Stimulated activated CD4-positive, alpha-beta T cell treated with anti-CD3 and anti-CD28 coated beads, Interleukin-4, amount 100 ng/mL, for 24 hours (primary cell): Measurements from ENCODE around the gene DCAF6.
"Not testable (repeated sequence)": the region's sequence is repeated elsewhere in the genome, so short reads cannot be mapped to it uniquely, and the experiment has no call there.

Source experiments
- DNase-seq: peaks from one replicate; pipeline ENCODE4 v3.0.0-alpha.2; 2020

Gene DCAF6

DNA sequence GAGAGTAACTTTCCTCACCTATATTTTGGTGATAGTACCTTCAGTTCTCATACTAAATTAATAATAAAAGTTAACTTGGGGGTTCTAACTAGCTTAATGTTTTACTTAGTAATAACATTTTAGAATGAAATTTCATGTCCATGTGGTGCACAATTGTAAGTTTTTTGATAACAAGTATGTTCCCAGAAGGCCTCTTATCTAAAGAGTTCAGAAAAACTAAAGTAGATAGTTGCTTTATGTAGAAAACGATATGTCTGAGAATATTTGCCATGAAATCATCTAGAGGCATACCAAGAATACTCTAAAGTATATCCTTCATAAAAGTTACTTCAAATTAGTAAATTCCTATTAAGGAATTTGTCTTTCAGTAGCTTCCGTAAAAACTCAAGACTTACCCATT lies 12.4 kb upstream of the DCAF6 start:
- no peak for DNase-seq

DNA sequence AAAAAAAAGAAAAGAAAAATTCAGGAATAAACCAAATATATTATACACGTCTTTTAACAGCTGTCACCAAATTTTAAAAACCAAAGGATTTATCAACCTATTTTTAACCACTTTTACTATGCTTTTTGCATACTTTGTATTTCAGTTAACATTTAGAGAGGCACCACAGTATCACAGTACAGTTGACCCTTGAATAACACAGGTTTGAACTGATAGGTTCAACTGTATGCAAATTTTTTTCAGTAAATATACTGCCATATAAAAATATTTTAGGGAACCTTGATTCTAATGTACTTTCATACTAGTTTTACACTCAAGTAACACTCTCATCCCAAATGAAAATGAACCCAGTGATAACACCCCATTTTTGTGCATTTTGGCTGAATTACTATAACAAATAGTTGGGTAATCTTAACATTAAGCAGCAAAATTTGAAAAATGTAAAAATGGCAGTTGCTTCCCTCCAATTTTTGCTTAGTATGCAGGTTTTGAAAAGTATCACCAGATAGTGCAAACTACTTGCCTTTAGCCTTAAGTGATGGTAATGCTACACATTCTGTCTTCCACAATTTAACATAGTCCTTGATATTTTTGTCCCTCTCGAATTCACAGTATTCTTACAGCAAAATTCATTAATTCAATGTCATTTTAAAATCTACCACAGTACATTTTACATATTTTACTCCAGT lies 11.8 kb upstream of the DCAF6 start:
- DNase-seq = no peak

DNA sequence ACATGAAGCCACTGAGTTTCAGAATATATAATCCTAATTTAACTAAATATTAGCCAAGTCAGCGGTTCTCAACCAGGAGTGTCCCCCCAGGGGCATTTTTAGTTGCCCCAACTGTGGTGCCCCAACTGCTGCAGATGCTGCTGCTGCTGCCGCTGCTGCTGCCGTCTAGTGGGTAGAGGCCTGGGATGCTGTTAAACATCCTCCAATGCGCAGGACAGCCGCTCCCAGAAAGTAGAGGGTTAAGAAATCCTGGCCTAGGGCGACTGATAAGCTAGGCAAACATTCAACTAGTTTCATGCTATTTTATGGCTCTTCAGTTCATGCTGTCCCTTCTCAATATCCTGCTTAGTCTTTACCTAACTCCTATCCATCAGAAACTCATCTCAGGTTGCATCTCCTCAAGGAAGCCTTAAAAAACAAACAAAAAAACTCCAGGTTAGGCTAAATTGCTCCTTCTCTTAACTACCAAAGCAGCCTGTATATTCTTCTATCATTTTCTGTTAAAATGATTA lies 9.9 kb upstream of the DCAF6 start:
- no peak for DNase-seq

DNA sequence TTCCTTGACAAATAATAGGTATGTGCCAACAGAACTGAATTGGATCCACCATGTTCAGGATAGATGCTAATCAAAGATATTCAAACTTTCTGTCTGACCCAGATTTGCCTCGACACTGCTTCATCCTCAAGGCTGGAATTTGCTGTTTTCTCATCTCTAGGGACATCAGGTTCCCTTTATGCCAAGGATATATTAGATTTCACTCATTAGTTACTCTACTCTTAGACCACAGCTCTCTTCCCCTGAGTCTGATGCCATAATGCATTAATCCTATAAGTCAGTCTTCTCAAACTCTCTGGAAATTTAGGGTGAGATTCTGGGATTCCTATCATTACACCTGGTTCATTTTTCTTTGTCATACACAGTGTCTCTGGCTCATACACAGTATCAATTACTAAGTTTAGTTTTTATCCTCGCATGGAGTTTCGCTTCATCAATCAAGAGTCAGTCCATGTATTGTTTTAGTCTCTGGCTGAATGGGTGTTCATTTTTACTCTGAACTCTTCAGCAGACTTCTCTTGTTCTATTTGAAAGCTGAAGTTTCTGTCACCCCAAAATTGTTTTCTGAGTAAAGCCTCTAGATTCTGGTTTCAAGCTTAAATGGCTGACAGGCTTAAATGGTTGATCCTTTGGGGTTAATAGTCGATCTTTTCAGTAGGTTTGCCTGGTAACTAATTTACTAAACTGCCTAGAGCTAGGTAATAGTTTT lies 9.3 kb upstream of the DCAF6 start:
- no peak for DNase-seq

- no peak for DNase-seq
These were observed 8.0 kb upstream of the DCAF6 start for GRCh38 chr1:167928457-167928852.

DNA sequence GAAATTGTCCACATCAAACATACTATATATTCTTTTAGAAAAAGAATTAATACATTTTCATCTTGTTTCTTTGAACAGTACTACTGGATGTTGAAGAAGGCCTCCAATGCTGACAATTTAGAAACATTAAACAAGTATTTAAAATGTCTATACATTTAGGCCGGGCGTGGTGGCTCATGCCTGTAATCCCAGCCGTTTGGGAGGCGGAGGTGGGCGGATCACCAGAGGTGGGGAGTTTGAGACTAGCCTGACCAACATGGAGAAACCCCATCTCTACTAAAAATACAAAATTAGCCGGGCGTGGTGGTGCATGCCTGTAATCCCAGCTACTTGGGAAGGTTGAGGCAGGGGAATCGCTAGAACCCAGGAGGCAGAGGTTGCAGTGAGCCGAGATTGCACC lies 7.6 kb upstream of the DCAF6 start:
- not testable (repeated sequence) for DNase-seq

DNA sequence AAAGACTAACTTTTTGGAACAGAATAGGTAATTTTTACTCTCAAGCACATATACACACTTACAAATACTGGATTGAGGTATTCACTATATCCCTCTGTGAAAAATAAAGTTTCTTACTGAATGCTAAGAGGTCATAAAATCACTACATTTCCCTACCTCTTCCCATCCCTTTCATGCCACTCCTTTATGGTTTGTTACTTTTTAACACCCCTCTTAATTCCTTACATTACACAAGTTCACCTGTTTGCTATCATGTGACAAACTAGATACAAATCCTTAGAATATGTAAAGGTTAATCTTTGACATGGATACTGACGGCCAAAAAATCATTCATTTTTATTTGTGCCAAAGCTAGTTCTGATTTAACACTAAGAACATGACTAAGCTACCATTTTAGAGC lies 6.8 kb upstream of the DCAF6 start:
- DNase-seq = no peak

DNA sequence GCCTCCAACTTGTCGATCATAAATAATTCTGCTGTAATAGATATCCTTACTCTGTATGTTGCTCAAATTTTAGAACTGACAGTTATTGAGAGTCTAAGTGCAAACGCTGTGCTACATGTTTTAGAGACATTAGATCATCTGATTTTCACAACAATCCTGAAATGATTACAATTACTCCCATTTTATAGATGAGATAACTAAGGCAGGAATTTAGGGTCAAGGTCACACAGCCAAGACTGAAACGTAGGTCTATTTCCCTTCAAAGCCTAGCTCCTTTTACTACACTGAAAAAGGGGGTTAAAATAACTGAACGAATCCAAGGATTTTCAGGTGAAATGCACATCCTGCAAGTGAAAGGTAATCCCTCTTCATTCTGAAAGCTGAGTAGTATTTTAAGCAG lies 2.7 kb upstream of the DCAF6 start:
- no peak for DNase-seq

GRCh38 chr1:167934426-167935215 lies 1.9 kb upstream of the DCAF6 start:
- no peak for DNase-seq

DNA sequence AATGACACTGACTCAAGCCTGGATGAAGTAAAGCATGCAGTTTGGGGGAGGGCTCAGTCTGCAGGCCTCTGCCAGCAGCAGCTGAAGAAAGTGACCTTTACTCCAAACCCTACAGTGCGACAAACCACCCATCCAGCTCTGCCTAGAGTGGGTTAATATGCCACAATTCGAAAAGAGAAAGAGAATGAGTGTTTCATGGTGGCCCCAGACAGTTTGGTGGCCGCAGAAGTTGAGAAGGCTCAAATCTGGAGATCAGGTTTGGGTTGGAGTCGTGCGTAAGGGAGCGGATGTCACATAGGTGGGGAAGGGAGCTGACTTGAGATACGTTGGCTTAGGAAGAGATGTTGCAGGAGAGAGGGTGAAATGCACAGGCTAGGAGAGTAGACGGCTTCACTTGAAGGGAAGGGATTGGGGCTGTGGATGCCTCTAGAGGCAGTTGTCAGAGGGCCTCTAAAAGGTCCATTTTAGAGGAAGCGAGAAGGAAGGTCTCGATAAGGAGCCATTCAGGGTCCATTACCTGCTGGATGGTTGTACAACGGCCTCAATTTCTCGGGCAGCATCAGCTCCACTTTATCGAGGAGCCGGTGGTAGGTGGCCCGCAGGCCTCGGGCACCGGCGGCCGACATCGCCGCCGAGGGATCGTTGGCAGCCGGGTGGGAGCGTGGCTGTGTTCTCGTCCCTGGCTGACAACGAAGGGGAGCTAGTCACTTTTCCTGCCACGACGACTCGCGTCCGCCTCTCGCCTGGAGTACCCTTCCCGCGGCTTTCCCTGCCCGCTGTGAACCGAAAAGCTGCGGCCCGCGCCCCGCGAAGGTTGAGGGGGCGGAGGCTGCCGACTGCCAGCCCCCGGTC lies 1.0 kb upstream of the DCAF6 start:
- peak; percentile 36 for DNase-seq

GRCh38 chr1:167936930-167937708 lies 636 bp downstream of the DCAF6 start, which contains the start of gene MPC2:
Gene MPC2 (minus strand): TSS chr1:167937072. CDS start chr1:167935841, 1,231 bp downstream.
- DNase-seq = peak; percentile 63

DNA sequence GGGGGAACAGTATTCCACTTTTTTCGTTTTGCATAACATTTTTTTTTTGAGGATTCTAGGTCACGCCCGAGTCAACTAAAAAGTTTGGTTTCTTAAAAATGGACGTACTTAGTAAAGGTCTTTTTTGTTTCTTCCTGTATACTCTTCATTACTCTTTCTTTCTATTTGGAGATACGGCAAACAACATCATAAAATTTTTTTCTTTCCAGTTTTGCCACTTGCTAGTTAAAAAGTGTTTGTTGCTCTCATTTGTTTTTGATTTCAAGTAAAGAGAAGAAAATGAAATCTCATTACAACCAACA lies 1.2 kb downstream of the DCAF6 start:
- DNase-seq = no peak

DNA sequence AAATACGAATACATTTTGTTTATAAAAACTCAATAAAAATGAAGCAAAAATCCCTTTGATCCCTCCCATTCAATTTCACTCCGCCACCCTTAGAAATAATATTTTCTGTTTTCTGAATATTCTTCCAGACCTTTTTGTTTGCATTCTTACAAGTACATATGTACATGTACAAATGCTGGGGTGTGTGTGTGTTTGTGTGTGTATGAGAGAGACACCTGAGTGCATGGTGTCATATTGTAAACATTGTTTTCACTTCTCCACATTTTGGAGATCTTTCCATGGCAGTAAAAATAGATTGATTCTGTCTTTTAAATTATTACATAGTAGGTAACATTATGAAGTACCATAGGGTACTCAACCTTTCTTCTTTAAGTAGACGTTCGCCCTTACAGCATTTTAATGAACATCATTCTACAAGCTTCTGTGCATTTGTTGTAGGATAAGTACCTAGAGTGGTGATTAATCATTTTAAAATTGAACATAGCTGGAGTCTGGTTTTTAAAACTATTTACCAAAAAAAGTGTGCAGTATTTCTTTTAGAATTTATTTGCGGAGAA lies 1.7 kb downstream of the DCAF6 start:
- DNase-seq = no peak

- no peak for DNase-seq
These were observed 3.8 kb downstream of the DCAF6 start for GRCh38 chr1:167940264-167940663.

DNA sequence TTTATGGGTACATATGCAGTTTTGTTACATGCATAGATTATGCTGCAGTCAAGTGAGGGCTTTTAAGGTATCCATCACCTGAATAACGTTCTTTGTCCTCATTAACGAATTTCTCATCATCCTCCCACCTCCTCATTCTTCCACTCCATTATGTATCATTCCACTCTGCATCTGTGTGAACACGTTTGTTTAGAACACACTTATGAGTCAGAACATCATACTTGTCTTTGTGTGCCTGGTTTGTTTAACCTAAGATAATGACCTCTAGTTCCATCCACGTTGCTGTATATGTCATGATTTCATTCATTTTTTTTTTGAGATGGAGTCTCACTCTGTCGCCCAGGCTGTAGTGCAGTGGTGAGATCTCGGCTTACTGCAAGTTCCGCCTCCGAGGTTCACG lies 7.1 kb downstream of the DCAF6 start:
- DNase-seq = no peak

- DNase-seq = no peak
These were observed 11.2 kb downstream of the DCAF6 start for GRCh38 chr1:167947733-167948132.

DNA sequence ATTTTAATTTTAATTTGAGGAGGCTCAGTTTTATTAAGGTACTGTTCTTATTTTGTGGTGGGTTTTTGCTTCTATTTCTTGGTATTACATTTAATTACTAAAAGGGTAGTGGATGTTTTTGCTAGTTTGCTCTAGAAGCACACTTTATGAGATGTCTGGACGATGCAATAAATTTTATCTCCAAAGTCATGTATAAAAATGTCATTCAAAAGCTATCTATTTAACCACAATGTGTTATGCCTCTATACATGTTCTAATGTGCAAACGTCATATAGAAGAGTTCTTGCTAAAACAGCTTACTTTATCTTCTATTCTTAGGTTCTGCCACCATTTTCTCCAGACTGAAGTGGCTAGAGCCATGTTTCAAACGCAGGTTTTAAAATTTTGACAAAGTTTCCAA lies 13.3 kb downstream of the DCAF6 start:
- DNase-seq = no peak

DNA sequence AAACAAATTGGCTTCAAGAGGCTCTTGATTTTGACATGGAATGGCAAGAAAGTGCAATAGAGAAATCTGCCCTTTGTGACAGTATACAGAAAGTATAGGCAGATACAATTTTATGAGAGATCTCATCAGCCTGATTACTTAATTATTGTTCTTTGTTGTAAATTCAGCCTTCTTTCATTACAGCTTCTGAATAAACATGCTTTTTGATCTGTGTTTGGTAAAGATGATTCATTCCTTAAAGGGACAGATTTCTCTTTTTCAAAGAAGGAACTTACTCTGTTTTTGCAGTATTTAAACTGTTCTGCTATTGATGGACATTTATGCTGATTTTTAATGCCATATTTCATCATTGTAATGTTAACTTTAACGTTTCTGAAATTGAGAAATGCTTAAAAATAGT lies 14.1 kb downstream of the DCAF6 start:
- DNase-seq = no peak

DNA sequence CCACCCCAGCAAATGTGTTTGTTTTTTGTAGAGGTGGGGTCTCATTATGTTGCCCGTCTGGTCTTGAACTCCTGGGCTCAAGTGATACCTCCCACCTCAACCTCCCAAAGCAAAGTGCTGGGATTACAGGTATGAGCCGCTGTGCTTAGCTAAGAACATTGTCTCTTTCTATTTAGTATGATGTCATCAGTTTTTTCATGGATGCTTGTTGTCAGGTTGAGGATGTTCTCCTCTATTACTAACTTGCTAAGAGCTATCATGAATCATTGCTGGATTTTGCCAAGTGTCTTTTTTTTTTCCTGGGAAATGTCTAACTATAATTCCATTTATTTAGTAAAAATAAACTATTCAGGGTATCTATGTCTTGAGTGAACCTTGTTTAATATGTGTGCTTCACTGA lies 19.4 kb downstream of the DCAF6 start:
- DNase-seq = no peak

DNA sequence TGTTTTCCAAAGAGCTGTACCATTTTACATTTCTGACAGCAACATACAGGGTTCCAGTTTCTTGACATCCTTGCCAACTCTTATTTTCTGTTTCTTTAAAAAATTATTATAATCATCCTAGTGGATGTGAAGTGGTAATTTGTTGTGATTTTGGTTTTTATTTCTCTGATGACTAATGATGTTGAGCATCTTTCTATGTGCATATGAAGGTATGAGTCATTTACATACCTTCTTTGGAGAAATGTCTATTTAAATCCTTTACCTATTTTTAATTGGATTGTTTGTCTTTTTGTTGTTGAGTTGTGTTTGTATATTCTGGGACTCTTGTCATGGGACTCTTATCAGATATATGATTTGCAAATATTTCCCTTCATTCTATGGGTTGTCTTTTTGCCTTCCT lies 21.2 kb downstream of the DCAF6 start:
- DNase-seq = no peak

- DNase-seq = no peak
These were observed 28.2 kb downstream of the DCAF6 start for GRCh38 chr1:167964646-167965045.

DNA sequence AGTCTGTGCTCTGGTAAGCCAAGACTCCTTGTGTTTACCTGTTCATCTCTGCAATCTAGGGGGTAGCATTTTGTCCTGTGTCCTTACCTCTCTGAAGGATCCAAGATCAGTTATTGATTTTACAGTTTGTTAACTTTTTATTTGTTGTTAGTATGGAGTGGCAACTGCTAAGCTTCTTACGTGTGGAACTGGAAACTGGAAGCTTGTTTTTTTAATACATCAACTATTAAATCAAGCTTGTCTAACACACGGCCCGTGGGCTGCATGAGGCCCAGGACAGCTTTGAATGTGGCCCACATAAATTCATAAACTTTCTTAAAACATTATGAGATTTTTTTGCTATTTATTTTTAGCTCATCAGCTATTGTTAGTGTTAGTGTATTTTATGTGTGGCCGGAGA lies 29.6 kb downstream of the DCAF6 start:
- no peak for DNase-seq
